Dedifferentiated amniotic fluid mesenchymal stem cell (primary cell): ENCODE results near the gene VRK1.
A peak's percentile ranks its signal among the peaks of the same experiment; 100 is the strongest.

Experiments used
- DNase-seq: peaks from one replicate; pipeline ENCODE4 v3.0.0-alpha.2; 2016; ENCODE audit errors: extremely low spot score

VRK1 gene

GRCh38 chr14:96826818-96827217, 29.6 kb downstream of the VRK1 start:
- no peak for DNase-seq

GRCh38 chr14:96827290-96827689, 30.1 kb downstream of the VRK1 start:
- no peak for DNase-seq

- no peak for DNase-seq
These were observed 32.6 kb downstream of the VRK1 start for GRCh38 chr14:96829791-96830190.

GRCh38 chr14:96830946-96831345, 33.8 kb downstream of the VRK1 start:
- DNase-seq, result no peak

GRCh38 chr14:96832351-96832750, 35.2 kb downstream of the VRK1 start:
- DNase-seq, result no peak

GRCh38 chr14:96838449-96838848, 41.3 kb downstream of the VRK1 start:
- no peak for DNase-seq

GRCh38 chr14:96839251-96839650, 42.1 kb downstream of the VRK1 start:
- no peak for DNase-seq

- DNase-seq, result no peak
These were observed 46.0 kb downstream of the VRK1 start for GRCh38 chr14:96843137-96843536.

GRCh38 chr14:96844857-96845570, 47.8 kb downstream of the VRK1 start:
- DNase-seq, result no peak

GRCh38 chr14:96847451-96847850, 50.3 kb downstream of the VRK1 start:
- no peak for DNase-seq

- no peak for DNase-seq
These were observed 50.8 kb downstream of the VRK1 start for GRCh38 chr14:96848011-96848410.

- no peak for DNase-seq
These were observed 52.6 kb downstream of the VRK1 start for GRCh38 chr14:96849733-96850132.

- no peak for DNase-seq
These were observed 54.7 kb downstream of the VRK1 start for GRCh38 chr14:96851694-96852381.

- DNase-seq, result peak; percentile 73
These were observed 55.7 kb downstream of the VRK1 start for GRCh38 chr14:96852823-96853422.

- DNase-seq, result no peak
These were observed 61.5 kb downstream of the VRK1 start for GRCh38 chr14:96858643-96859042.

GRCh38 chr14:96861568-96862310, 64.6 kb downstream of the VRK1 start:
- DNase-seq, result no peak

GRCh38 chr14:96863327-96863985, 66.3 kb downstream of the VRK1 start:
- no peak for DNase-seq

GRCh38 chr14:96863986-96864330, 66.8 kb downstream of the VRK1 start:
- DNase-seq, result no peak

- DNase-seq, result no peak
These were observed 70.5 kb downstream of the VRK1 start for GRCh38 chr14:96867634-96868033.

GRCh38 chr14:96874127-96874526, 76.9 kb downstream of the VRK1 start:
- no peak for DNase-seq

GRCh38 chr14:96876747-96877146, 79.6 kb downstream of the VRK1 start:
- DNase-seq, result no peak

- DNase-seq, result no peak
These were observed 84.5 kb downstream of the VRK1 start for GRCh38 chr14:96881713-96882112.
